Liver (tissue), 9 donors: ENCODE results near the gene STX1A. TPM values are rescaled to one million over a fixed set of nuclear protein-coding genes. Genes with fewer than 3 reads are reported as not detected.

Source experiments
- DNase-seq: peaks from one replicate; pipeline ENCODE4 v3.0.0-alpha.2; 2017; ENCODE audit warnings: low spot score
- H3K27ac ChIP-seq, 2 donors: one replicate each; pipeline ENCODE4 v1.7.0; 2013; ENCODE audit warnings: inconsistent platforms in 2 of 2, low read length in 2 of 2, control low read depth in 1 of 2, low read depth in 1 of 2, mild to moderate bottlenecking in 1 of 2
- H3K27me3 ChIP-seq, 4 donors: one replicate each; pipeline versions ENCODE4 v1.6.1 to v1.7.0; 2013; ENCODE audit warnings: low read length in 3 of 4, inconsistent platforms in 1 of 4, mild to moderate bottlenecking in 1 of 4, moderate library complexity in 1 of 4; ENCODE audit not compliant: control insufficient read depth in 4 of 4, insufficient read depth in 4 of 4
- H3K36me3 ChIP-seq, 4 donors: one replicate each; pipeline versions ENCODE4 v1.6.1 to v1.7.0; 2013; ENCODE audit warnings: low read length in 3 of 4, mild to moderate bottlenecking in 3 of 4, low read depth in 1 of 4, moderate library complexity in 1 of 4; ENCODE audit not compliant: control insufficient read depth in 4 of 4, insufficient read depth in 3 of 4
- H3K4me1 ChIP-seq, 4 donors: one replicate each; pipeline versions ENCODE4 v1.6.1 to v1.7.0; 2013; ENCODE audit warnings: low read length in 3 of 4, mild to moderate bottlenecking in 3 of 4, moderate library complexity in 1 of 4; ENCODE audit not compliant: control insufficient read depth in 4 of 4, insufficient read depth in 4 of 4
- H3K4me3 ChIP-seq, 3 donors: one replicate each; pipeline versions ENCODE4 v1.6.1 to v1.7.0; 2013; ENCODE audit warnings: low read length in 3 of 3, control low read depth in 1 of 3, low read depth in 1 of 3, mild to moderate bottlenecking in 1 of 3
- H3K9ac ChIP-seq, 2 donors: one replicate each; pipeline ENCODE4 v1.7.0; 2013; ENCODE audit warnings: low read length in 2 of 2, mild to moderate bottlenecking in 2 of 2, moderate library complexity in 2 of 2, control low read depth in 1 of 2, low read depth in 1 of 2
- H3K9me3 ChIP-seq, 4 donors: one replicate each; pipeline versions ENCODE4 v1.6.1 to v1.7.0; 2013; ENCODE audit warnings: low read length in 3 of 4; ENCODE audit not compliant: control insufficient read depth in 4 of 4
- ATF3 ChIP-seq: IDR thresholded peaks from 2 replicates; pipeline ENCODE4 v1.6.1; 2016; ENCODE audit warnings: antibody characterized with exemption
- CTCF ChIP-seq: fragments of 150-350 bp; IDR thresholded peaks from 2 replicates; pipeline ENCODE4 v1.5.1; 2017; ENCODE audit warnings: improper control_type of control experiment, low read depth, low read length; ENCODE audit not compliant: missing input control
- EGR1 ChIP-seq, 2 donors: IDR thresholded peaks; 2 replicates each; pipeline ENCODE4 v1.6.1; 2016 to 2018; ENCODE audit warnings: antibody characterized with exemption in 2 of 2, low read depth in 2 of 2
- FOXA1 ChIP-seq: IDR thresholded peaks from 2 replicates; pipeline ENCODE4 v1.6.1; 2016; ENCODE audit warnings: antibody characterized with exemption
- FOXA2 ChIP-seq: IDR thresholded peaks from 2 replicates; pipeline ENCODE4 v1.6.1; 2016; ENCODE audit warnings: antibody characterized with exemption
- GABPA ChIP-seq, 2 donors: IDR thresholded peaks in 1 of 2; conservative IDR thresholded peaks in 1 of 2; 2 replicates each; pipeline ENCODE4 v1.6.1; 2016; ENCODE audit warnings: antibody characterized with exemption in 2 of 2, mild to moderate bottlenecking in 1 of 2, moderate library complexity in 1 of 2
- HNF4A ChIP-seq, 2 donors: conservative IDR thresholded peaks; 2 replicates each; pipeline ENCODE4 v1.6.1; 2016; ENCODE audit warnings: antibody characterized with exemption in 2 of 2, mild to moderate bottlenecking in 2 of 2
- HNF4G ChIP-seq: IDR thresholded peaks from 2 replicates; pipeline ENCODE4 v1.6.1; 2016; ENCODE audit warnings: antibody characterized with exemption
- JUND ChIP-seq, 2 donors: IDR thresholded peaks; 2 replicates each; pipeline ENCODE4 v1.6.1; 2016; ENCODE audit warnings: antibody characterized with exemption in 2 of 2
- MAX ChIP-seq: IDR thresholded peaks from 2 replicates; pipeline ENCODE4 v1.6.1; 2016; ENCODE audit warnings: antibody characterized with exemption
- NR2F2 ChIP-seq: IDR thresholded peaks from 2 replicates; pipeline ENCODE4 v1.6.1; 2016; ENCODE audit warnings: antibody characterized with exemption
- RAD21 ChIP-seq, 2 donors: IDR thresholded peaks; 2 replicates each; pipeline ENCODE4 v1.6.1; 2016; ENCODE audit warnings: antibody characterized with exemption in 2 of 2, mild to moderate bottlenecking in 2 of 2
- REST ChIP-seq: IDR thresholded peaks from 2 replicates; pipeline ENCODE4 v1.6.1; 2016; ENCODE audit warnings: antibody characterized with exemption, mild to moderate bottlenecking
- RXRA ChIP-seq, 2 donors: IDR thresholded peaks; 2 replicates each; pipeline ENCODE4 v1.6.1; 2017 to 2018; ENCODE audit warnings: antibody characterized with exemption in 2 of 2, mild to moderate bottlenecking in 1 of 2
- SP1 ChIP-seq: IDR thresholded peaks from 2 replicates; pipeline ENCODE4 v1.6.1; 2018; ENCODE audit warnings: antibody characterized with exemption, mild to moderate bottlenecking
- TAF1 ChIP-seq: conservative IDR thresholded peaks from 2 replicates; pipeline ENCODE4 v1.6.1; 2016; ENCODE audit warnings: antibody characterized with exemption, mild to moderate bottlenecking
- YY1 ChIP-seq: IDR thresholded peaks from 2 replicates; pipeline ENCODE4 v1.6.1; 2016; ENCODE audit warnings: antibody characterized with exemption, mild to moderate bottlenecking
- ZBTB33 ChIP-seq: IDR thresholded peaks from 2 replicates; pipeline ENCODE4 v1.6.1; 2016; ENCODE audit warnings: antibody characterized with exemption
- WGBS: extraction: QIAGEN DNeasy Blood & Tissue Kit; methylation state at CpG from one replicate; pipeline ENCODE4 v1.1.7; 2013; 5-methylcytosine and 5-hydroxymethylcytosine counted together
- polyA plus RNA-seq, 2 donors: library from polyadenylated mRNA; stranded (reverse) in 1 of 2; unstranded in 1 of 2; fragments of 200-250 nt in 1 of 2; fragments of >200 nt in 1 of 2; fragmentation: Nextera tagmentation in 1 of 2; extraction: Ambion mirVana in 1 of 2; gene quantifications; one replicate each; pipeline versions ENCODE4 v1.2.1 to v1.2.3, GENCODE V29; 2013 to 2015
- total RNA-seq, 2 donors: library from RNA; depleted of rRNA; stranded (reverse); fragments of >200 nt; gene quantifications; one replicate each; pipeline ENCODE4 v1.2.3, GENCODE V29; 2014
- donor health status: healthy.
- donor health status: healthy.
- donor health status: healthy.
- donor health status: healthy.
- donor health status: healthy.

STX1A gene
- total and polyA plus RNA-seq, 4 donors = 0.49 to 1.9 (median 1.1) TPM

- H3K27ac ChIP-seq = peak within 1 kb of the TSS; percentile 73 to 87
- H3K4me1 ChIP-seq = peaks cover 21 to 41% (median 35%) of the 10 kb centered on the region in 4 donors
- H3K36me3 ChIP-seq = peaks cover 0 to 13% (median 6%) of the 10 kb centered on the region in 4 donors
- no peaks in the 10 kb centered on the region for H3K9me3 ChIP-seq
- TF ChIP-seq SP1 (peak; percentile 69), YY1 (peak; percentile 99), TAF1 (peak; percentile 80), FOXA2 (no peak), RAD21 (IDR thresholded peaks at IDR 0.05) (no peak), CTCF (peak; percentile 16), JUND (IDR thresholded peaks at IDR 0.05) (no peak), NR2F2 (no peak), ZBTB33 (peak; percentile 69), REST (no peak), ATF3 (no peak), HNF4G (no peak), RXRA (IDR thresholded peaks at IDR 0.05) (peak in 1 of 2 donors; percentile 7), HNF4A (conservative IDR thresholded peaks at IDR 0.05) (peak in 1 of 2 donors; percentile 26), FOXA1 (no peak), MAX (peak; percentile 91), EGR1 (IDR thresholded peaks at IDR 0.05; ENCODE audit: low read depth in 2 of 2) (peak; percentile 50 to 56), GABPA (IDR thresholded peaks at IDR 0.05 in 1 of 2, conservative IDR thresholded peaks at IDR 0.05 in 1 of 2) (peak in 1 of 2 donors; percentile 25)
- H3K27me3 ChIP-seq = no peaks in the 10 kb centered on the region
- under 1% methylated on average over 68 of the region's 68 CpGs for WGBS
- H3K4me3 ChIP-seq = peak within 1 kb of the TSS; percentile 90 to 98 (median 91)
- H3K9ac ChIP-seq = peak within 1 kb of the TSS; percentile 74 to 95
- peak; percentile 99 for DNase-seq
Observed at GRCh38 chr7:73683056-73683787, 36.2 kb downstream of the STX1A start, which contains the start of the genes BUD23 and DNAJC30. TSS of gene BUD23 (plus strand) at chr7:73683597. CDS start at chr7:73683626, 29 bp downstream. TSS of gene DNAJC30 (minus strand) at chr7:73683453. CDS start at chr7:73683423, 30 bp downstream.
